GM12874 (cell line): ENCODE data around the gene LRRC58.
A peak's percentile ranks its signal among the peaks of the same experiment; 100 is the strongest.

Source experiments
- TF ChIP-seq, protein P1 (sequence below): IDR thresholded peaks from 2 replicates; pipeline ENCODE4 v1.5.1; 2011; ENCODE audit warnings: low read depth, mild to moderate bottlenecking, control low read depth, low read length, moderate library complexity; ENCODE audit not compliant: insufficient read depth

The LRRC58 gene

DNA sequence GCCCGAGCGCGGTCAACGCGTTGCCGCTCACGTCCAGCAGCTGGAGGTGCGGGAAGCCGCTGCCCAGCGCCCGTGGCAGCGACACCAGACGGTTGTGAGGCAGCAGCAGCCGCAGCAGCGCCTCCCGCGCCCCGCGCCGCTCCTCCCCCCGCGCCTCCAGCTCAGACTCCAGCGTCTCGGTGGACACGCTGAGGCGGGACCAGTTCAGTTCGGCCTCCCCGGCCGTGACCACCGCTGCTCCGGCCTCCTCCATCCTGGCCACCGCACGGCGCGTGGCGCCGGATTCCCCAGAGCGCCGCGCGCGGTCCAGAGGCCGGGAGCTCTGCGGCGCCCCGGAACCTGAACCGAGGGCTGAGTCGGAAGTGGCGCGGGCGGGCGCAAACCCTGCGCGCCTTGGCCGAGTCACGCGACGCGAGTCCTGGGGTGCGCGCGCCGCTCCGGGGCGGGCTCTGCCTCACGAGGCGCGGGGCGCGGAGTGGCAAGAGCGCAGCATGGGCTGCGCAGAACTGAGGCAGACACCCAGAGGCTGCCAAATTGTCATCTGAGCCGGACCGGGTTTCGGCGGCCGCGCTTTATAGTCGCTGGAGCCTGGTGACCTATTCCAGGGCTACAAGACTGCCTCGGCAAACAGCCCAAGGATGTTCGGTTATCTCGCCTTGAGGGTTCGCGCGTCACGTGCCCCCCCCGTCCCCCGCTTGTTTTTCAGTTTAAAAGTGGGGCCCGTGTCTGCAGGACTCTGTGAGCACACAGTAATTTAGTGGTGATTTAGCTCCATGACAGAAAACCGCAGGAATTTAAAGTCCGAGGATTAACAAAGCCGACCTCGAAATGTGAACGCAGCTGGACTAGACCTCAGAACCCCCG lies at the start of gene LRRC58:
Gene LRRC58 (minus strand): TSS at position 364 of the 864 bp plus-strand sequence. CDS start 111 bp downstream, at position 253.
- TF ChIP-seq, protein P1, sequence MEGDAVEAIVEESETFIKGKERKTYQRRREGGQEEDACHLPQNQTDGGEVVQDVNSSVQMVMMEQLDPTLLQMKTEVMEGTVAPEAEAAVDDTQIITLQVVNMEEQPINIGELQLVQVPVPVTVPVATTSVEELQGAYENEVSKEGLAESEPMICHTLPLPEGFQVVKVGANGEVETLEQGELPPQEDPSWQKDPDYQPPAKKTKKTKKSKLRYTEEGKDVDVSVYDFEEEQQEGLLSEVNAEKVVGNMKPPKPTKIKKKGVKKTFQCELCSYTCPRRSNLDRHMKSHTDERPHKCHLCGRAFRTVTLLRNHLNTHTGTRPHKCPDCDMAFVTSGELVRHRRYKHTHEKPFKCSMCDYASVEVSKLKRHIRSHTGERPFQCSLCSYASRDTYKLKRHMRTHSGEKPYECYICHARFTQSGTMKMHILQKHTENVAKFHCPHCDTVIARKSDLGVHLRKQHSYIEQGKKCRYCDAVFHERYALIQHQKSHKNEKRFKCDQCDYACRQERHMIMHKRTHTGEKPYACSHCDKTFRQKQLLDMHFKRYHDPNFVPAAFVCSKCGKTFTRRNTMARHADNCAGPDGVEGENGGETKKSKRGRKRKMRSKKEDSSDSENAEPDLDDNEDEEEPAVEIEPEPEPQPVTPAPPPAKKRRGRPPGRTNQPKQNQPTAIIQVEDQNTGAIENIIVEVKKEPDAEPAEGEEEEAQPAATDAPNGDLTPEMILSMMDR = peak; percentile 33; the same call in 1 of the 2 replicates

DNA sequence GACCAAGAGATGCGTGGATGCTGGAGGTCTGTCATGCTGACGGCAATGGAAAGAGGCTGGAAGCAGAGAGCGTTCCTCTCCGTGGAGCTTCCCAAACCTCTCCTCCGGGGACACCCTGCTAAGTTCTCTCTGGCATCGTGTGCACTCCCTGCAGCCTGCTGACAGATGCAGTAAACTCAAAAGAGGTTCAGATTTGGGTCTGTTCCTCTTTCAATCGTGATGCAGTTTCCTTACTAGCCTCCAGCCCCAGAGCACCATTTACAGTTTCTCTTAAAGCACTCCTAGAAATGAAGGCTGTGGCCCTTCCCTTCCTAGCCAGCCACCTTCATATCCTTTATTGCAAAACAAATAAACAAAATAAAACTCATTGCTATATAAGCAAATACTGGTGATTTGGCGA lies 47.3 kb upstream of the LRRC58 start:
- TF ChIP-seq, protein P1 = no peak

DNA sequence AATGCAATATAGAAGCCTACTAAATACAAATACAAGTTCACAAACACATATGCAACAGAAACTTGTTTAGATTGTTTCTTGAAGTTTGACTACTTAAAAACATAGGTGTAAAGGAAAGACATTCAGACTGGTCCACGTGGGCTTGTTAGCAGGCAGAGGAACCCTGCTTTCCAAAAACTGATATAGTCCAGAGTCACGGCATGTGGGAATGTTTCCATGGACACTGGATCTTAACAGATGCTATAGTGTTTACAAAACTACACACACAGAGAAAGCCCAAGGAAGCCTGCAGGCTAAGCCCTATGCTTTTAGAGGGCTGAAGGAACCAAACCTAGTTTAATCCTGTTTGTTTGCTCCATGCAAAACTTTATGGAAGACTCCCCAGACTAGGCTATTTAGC lies 45.2 kb upstream of the LRRC58 start:
- TF ChIP-seq, protein P1 = no peak

DNA sequence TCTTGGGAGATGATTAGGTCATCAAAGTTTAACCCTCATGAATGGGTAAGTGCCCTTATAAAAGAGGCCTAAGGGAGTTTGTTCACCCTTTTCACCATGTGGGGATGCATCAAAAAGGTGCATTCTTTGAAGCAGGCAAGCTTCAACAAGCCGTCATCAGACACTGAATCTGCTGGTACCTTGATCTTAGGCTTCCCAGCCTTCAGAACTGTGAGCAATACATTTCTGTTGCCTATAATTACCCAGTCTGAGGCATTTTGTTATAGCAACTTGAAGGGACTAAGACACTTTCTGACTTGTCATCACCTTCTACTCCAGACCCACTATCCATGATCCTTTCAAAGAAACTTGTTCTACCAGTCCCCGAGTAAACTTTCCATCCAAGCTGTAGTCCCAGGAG lies 44.6 kb upstream of the LRRC58 start:
- TF ChIP-seq, protein P1 = no peak

DNA sequence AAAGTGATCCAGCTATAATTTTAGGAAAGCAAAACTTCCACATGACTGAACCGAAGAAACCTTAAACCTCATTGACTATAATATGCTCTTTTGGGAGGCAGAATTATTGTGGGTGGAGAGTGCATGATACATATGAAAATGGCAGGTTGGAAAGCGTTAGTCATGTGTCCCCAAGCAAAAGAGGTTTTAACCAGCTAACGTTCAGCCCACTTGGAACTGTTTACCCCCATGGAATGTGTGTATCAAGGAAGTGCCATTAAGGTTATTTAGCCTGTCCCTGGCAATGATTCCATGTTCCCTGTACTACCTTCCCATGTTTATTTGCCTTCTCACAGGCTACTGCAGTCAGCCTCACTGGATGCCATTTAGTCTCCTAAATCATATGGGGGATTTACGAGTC lies 44.1 kb upstream of the LRRC58 start:
- TF ChIP-seq, protein P1 = no peak

DNA sequence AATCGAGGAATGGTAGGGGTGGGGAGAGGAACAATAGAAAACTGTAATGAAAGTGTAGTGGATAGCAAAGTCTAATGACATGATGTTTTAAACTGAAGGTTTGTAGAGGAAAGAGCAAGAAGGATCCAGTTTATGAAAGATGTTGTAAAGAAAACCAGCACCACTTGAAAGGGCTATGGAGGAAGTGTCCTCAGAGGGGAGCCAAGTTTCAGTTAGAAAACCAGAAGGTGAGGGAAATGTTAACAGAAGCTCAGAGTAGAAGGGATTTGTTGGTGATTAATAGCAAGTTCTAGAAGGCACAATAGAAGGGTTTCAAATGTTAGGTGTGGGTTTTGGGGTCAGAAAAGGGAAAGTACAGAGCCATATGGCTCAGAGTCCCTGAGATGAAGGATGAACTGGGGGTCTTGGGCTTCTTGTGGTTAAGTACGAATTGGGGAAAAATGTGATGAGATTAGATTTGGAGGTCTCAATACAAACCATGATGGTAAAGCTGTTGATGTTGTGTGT lies 33.8 kb upstream of the LRRC58 start:
- TF ChIP-seq, protein P1 = no peak

DNA sequence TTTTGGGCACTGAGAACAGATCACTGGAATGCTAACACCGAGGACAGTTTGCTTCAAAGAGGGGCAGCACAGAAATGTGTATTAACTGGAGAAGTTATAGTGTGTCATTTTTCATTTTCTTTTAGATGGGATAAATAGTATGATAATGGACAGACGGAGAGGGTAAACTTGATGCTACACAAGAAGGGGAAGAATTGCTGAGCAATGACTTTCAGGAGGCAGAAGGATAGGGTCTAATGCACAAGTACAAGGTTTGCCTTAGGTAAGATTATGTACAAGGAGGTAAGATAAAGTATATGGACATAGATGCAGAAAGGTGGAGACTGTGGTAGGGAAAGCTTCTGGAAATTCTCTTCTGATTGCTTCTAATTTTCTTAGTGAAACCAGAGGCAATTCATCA lies 32.3 kb upstream of the LRRC58 start:
- TF ChIP-seq, protein P1 = no peak
